CD8-positive, alpha-beta memory T cell (primary cell): ENCODE data around the gene CEP72. TPM values are rescaled to one million over a fixed set of nuclear protein-coding genes. Genes with fewer than 3 reads are reported as not detected.

ENCODE experiments used
- CTCF ChIA-PET: fragments of 350-600 bp; sonication (Branson Sonifier 250); formaldehyde crosslinking; loops from one replicate; lab custom pipeline; 2021; ENCODE audit warnings: antibody characterized with exemption; lab: Charles Lee
- POLR2A ChIA-PET: fragments of 350-600 bp; sonication (Branson Sonifier 250); formaldehyde crosslinking; loops from one replicate; lab custom pipeline; 2021; ENCODE audit warnings: antibody characterized with exemption; lab: Charles Lee
- DNase-seq, 5 donors: peaks; one replicate each; pipeline versions ENCODE4 v3.0.0 to v3.0.0-alpha.2; 2020 to 2022; ENCODE audit warnings: mixed read lengths in 1 of 5
- H3K27ac ChIP-seq: one replicate; pipeline ENCODE4 v1.7.0; 2013; ENCODE audit warnings: low read depth, mild to moderate bottlenecking, low read length, moderate library complexity
- H3K27me3 ChIP-seq: 2 replicates; pipeline ENCODE4 v1.7.0; 2013; ENCODE audit warnings: low read length, mild to moderate bottlenecking; ENCODE audit not compliant: insufficient read depth, poor library complexity, severe bottlenecking
- H3K36me3 ChIP-seq: 2 replicates; pipeline ENCODE4 v1.7.0; 2013; ENCODE audit warnings: mild to moderate bottlenecking, low read length, moderate library complexity; ENCODE audit not compliant: insufficient read depth
- H3K4me1 ChIP-seq: 2 replicates; pipeline ENCODE4 v1.7.0; 2013; ENCODE audit warnings: mild to moderate bottlenecking, low read length, moderate library complexity; ENCODE audit not compliant: insufficient read depth
- H3K4me3 ChIP-seq: 2 replicates; pipeline ENCODE4 v1.7.0; 2013; ENCODE audit warnings: mild to moderate bottlenecking, low read length
- H3K9me3 ChIP-seq: 2 replicates; pipeline ENCODE4 v1.7.0; 2013; ENCODE audit warnings: mild to moderate bottlenecking, low read length
- H3K27ac Mint-ChIP-seq, 8 donors: one replicate each; pipeline ENCODE4 v1.8.0; 2020 to 2021; ENCODE audit warnings: mixed read lengths in 8 of 8, mild to moderate bottlenecking in 6 of 8, inconsistent platforms in 3 of 8, moderate library complexity in 3 of 8
- H3K27me3 Mint-ChIP-seq, 2 donors: one replicate each; pipeline ENCODE4 v1.8.0; 2020 to 2021; ENCODE audit warnings: mixed read lengths in 2 of 2, mild to moderate bottlenecking in 1 of 2, moderate library complexity in 1 of 2
- H3K36me3 Mint-ChIP-seq, 3 donors: one replicate each; pipeline ENCODE4 v1.8.0; 2020 to 2021; ENCODE audit warnings: mixed read lengths in 3 of 3, inconsistent platforms in 1 of 3, mild to moderate bottlenecking in 1 of 3
- H3K4me1 Mint-ChIP-seq, 3 donors: one replicate each; pipeline ENCODE4 v1.8.0; 2020 to 2021; ENCODE audit warnings: mixed read lengths in 3 of 3, inconsistent platforms in 1 of 3, mild to moderate bottlenecking in 1 of 3
- H3K4me3 Mint-ChIP-seq, 7 donors: one replicate each; pipeline ENCODE4 v1.8.0; 2020 to 2021; ENCODE audit warnings: mixed read lengths in 7 of 7, mild to moderate bottlenecking in 6 of 7, moderate library complexity in 4 of 7, inconsistent platforms in 2 of 7
- H3K9me3 Mint-ChIP-seq, 5 donors: one replicate each; pipeline ENCODE4 v1.8.0; 2020 to 2022; ENCODE audit warnings: mixed read lengths in 5 of 5, mild to moderate bottlenecking in 3 of 5, moderate library complexity in 2 of 5, inconsistent platforms in 1 of 5
- polyA plus RNA-seq: library from polyadenylated mRNA; unstranded; fragments of 300-500 nt; fragmentation: Illumina TruSeq; gene quantifications from one replicate; pipeline ENCODE4 v1.2.3, GENCODE V29; 2021
- total RNA-seq, 2 experiments: library from RNA; stranded (reverse); gene quantifications; one replicate each; pipeline ENCODE4 v1.2.3, GENCODE V29; 2021

CEP72 gene
- total and polyA plus RNA-seq, 3 experiments from 2014 or later = 4.2 to 21.0 (median 20.0) TPM

GRCh38 chr5:663436-664342 is 51.5 kb downstream of the CEP72 start:
- no peak for DNase-seq
- no peaks in the 10 kb centered on the region for H3K9me3 ChIP-seq
- CTCF ChIA-PET = no interaction called here
- peaks cover 0 to 4% (median 0%) of the 10 kb centered on the region in 3 donors for H3K4me1 Mint-ChIP-seq
- POLR2A ChIA-PET = no interaction called here
- no peak overlapping the region for H3K27ac Mint-ChIP-seq
- no peaks in the 10 kb centered on the region for H3K4me1 ChIP-seq
- H3K36me3 Mint-ChIP-seq = peaks cover 4 to 46% (median 17%) of the 10 kb centered on the region in 3 donors
- H3K4me3 ChIP-seq = no peak overlapping the region
- no peaks in the 10 kb centered on the region for H3K36me3 ChIP-seq
- no peaks in the 10 kb centered on the region for H3K27me3 Mint-ChIP-seq
- no peaks in the 10 kb centered on the region for H3K9me3 Mint-ChIP-seq
- H3K27ac ChIP-seq = no peak overlapping the region
- no peak overlapping the region for H3K4me3 Mint-ChIP-seq
- H3K27me3 ChIP-seq = no peaks in the 10 kb centered on the region

DNA sequence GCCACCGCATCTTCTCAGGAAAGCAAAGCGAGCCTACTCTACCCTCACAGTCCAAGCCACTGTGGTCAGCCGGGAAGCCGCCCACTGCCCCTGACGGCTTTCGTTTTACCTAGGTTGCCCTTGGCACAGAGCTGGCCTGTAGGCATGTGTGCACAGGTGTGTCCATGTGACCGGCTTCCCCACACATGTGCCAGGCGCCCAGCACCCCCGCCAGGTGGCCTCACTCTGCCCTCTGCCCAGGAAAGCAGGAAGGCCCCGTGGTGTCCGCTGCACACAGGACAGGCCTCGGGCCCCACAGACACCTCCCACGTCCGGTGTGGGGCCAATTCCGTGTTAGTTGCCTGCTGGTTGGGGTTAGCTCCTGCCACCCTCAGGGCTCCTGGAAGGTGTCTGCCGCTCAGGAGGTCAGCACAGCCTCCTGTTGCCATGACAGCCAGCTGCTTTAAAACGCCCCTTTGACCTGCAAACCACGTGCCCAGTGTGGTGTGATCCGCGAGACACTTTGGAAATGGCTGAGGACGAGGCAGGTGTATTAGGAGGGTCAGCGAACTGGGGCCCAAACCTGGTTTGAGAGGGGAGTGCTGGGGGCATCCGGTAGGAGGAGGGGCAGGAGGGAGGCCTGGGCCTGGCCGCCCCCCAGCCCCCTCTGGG is 52.3 kb downstream of the CEP72 start:
- Histone ChIP-seq H3K36me3 (no peaks in the 10 kb centered on the region), H3K4me3 (no peak overlapping the region), H3K27me3 (no peaks in the 10 kb centered on the region), H3K4me1 (no peaks in the 10 kb centered on the region), H3K27ac (no peak overlapping the region), H3K9me3 (no peaks in the 10 kb centered on the region)
- CTCF ChIA-PET = no interaction called here
- peaks cover 0 to 4% (median 0%) of the 10 kb centered on the region in 3 donors for H3K4me1 Mint-ChIP-seq
- peaks cover 4 to 39% (median 13%) of the 10 kb centered on the region in 3 donors for H3K36me3 Mint-ChIP-seq
- H3K4me3 Mint-ChIP-seq = no peak overlapping the region
- H3K9me3 Mint-ChIP-seq = no peaks in the 10 kb centered on the region
- no peak overlapping the region for H3K27ac Mint-ChIP-seq
- DNase-seq = no peak
- POLR2A ChIA-PET = no interaction called here
- no peaks in the 10 kb centered on the region for H3K27me3 Mint-ChIP-seq

DNA sequence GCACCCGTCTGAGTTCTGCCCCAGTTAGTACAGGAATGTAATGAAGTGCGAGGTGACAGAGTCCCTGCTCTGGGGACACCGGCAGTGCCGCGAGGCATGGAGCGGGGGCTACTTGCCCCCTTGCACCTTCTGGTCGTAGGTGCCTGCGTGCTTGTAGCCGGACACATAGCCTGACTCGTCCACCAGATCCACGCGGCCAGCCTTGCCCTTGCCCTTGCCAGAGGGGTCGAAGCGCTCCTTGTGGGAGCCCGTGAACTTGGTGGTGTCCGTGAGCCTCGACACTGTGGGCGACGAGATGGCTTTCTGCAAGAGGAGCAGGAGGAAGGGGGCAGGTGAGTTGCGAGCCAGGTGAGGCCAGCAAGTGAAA is 52.8 kb downstream of the CEP72 start:
- peak overlapping the region in 1 of 8 donors; percentile 54 for H3K27ac Mint-ChIP-seq
- H3K4me3 ChIP-seq = no peak overlapping the region
- no peaks in the 10 kb centered on the region for H3K36me3 ChIP-seq
- H3K36me3 Mint-ChIP-seq = peaks cover 4 to 36% (median 13%) of the 10 kb centered on the region in 3 donors
- POLR2A ChIA-PET = no interaction called here
- H3K27ac ChIP-seq = no peak overlapping the region
- H3K4me1 Mint-ChIP-seq = peaks cover 0 to 4% (median 0%) of the 10 kb centered on the region in 3 donors
- no peaks in the 10 kb centered on the region for H3K27me3 Mint-ChIP-seq
- H3K4me1 ChIP-seq = no peaks in the 10 kb centered on the region
- CTCF ChIA-PET = no interaction called here
- DNase-seq = no peak
- no peaks in the 10 kb centered on the region for H3K9me3 Mint-ChIP-seq
- no peaks in the 10 kb centered on the region for H3K27me3 ChIP-seq
- H3K9me3 ChIP-seq = no peaks in the 10 kb centered on the region
- H3K4me3 Mint-ChIP-seq = no peak overlapping the region

DNA sequence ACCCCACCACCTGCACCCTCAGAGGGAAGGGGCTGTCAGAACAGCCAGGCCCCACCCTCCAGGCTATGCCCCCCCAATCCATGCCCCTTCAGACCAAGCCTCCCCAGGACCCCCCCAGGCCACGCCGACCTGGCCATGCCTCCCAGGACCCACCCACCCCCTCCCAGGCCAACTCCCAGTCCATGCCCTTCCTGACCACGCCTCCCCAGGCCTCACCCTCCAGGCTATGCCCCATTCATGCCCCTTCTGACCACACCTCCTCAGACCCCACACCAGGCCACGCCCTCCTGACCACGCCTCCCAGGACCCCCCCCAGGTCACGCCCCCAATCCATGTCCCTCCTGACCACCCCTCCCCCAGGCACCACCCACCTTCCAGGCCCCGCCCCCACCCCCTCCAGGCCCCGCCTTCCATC is 53.4 kb downstream of the CEP72 start:
- Histone ChIP-seq H3K27ac (no peak overlapping the region), H3K27me3 (no peaks in the 10 kb centered on the region), H3K4me1 (no peaks in the 10 kb centered on the region), H3K36me3 (no peaks in the 10 kb centered on the region), H3K4me3 (no peak overlapping the region), H3K9me3 (no peaks in the 10 kb centered on the region)
- Mint-ChIP-seq H3K27me3 (no peaks in the 10 kb centered on the region), H3K36me3 (peaks cover 0 to 31% (median 11%) of the 10 kb centered on the region in 3 donors), H3K4me3 (no peak overlapping the region), H3K4me1 (peaks cover 0 to 4% (median 0%) of the 10 kb centered on the region in 3 donors), H3K9me3 (no peaks in the 10 kb centered on the region), H3K27ac (no peak overlapping the region)
- POLR2A ChIA-PET = no interaction called here
- CTCF ChIA-PET = no interaction called here
- DNase-seq = no peak

- Mint-ChIP-seq H3K27me3 (no peaks in the 10 kb centered on the region), H3K27ac (no peak overlapping the region), H3K4me3 (no peak overlapping the region), H3K9me3 (no peaks in the 10 kb centered on the region), H3K4me1 (peaks cover 0 to 4% (median 0%) of the 10 kb centered on the region in 3 donors), H3K36me3 (peaks cover 0 to 28% (median 9%) of the 10 kb centered on the region in 3 donors)
- CTCF ChIA-PET = no interaction called here
- POLR2A ChIA-PET = no interaction called here
- no peak overlapping the region for H3K27ac ChIP-seq
- H3K4me1 ChIP-seq = no peaks in the 10 kb centered on the region
- H3K27me3 ChIP-seq = no peaks in the 10 kb centered on the region
- no peaks in the 10 kb centered on the region for H3K36me3 ChIP-seq
- no peaks in the 10 kb centered on the region for H3K9me3 ChIP-seq
- DNase-seq = no peak
- H3K4me3 ChIP-seq = no peak overlapping the region
Observed at GRCh38 chr5:665956-666711, 54.0 kb downstream of the CEP72 start.

DNA sequence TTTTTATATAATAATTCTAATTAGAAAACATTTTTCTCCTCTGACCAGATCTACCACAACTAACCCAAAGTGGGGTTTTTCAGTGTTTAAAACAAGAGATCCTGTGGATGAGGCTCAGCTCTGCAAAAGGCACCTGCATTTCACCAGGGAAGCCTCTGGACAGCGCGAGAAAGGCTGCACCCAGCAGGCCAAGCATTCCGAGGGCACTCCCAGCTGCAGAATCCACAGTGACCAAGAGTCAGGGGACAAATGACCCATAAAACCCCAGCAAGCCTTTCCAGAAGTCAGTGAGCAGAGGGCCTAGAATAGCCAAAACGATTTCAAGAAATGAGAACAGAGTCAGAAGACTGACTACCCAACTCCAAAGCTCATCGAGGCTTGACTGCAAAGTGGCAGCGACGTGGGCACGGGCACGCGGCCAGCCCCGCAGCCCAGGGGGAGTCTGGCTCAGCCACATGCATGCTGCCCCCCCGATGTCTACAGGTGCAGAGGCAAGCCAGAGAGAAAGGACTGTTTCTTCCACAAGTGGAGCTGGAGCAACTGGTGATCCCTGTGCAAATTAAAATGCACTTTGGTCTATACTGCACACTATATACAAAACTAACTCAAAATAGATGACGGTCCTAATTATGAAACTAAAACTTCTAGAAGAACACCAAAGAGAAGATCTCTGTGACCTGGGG is 54.8 kb downstream of the CEP72 start:
- no peak overlapping the region for H3K4me3 Mint-ChIP-seq

DNA sequence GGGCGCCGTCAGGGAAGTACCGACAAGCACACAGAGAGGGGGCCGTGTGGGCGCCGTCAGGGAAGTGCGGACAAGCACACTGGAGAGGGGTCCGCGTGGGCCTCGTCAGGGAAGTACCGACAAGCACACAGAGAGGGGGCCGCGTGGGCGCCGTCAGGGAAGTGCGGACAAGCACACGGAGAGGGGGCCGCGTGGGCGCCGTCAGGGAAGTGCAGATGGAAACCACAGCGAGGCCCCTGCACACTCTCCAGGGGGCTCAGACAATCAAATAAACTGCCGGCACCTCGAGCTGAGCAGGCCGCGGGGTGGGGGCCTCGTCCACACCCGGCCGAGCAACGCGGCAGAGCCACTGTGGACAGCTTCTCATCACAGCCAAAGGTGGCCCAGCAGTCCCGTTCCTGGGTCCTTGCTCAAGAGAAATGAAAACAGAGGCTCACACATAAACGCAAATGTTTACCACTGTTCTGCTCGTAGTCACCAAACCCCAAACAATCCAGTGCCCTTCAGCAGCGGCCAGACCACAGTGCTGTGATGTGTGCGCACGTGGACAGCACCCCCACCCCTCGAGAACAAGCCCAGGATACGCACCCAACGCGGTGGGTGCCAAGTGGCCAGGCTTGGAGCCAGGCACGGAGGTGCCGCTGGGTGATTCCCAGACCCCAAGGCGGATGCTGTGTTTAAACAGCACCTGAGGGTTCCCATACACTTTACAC is 56.3 kb downstream of the CEP72 start:
- H3K27me3 Mint-ChIP-seq = peaks cover 0 to 4% of the 10 kb centered on the region in 2 donors

More for the DNA sequence above, 54.8 kb downstream of the CEP72 start:
- POLR2A ChIA-PET = no interaction called here
- Mint-ChIP-seq H3K36me3 (peaks cover 0 to 22% (median 6%) of the 10 kb centered on the region in 3 donors), H3K4me1 (peaks cover 0 to 5% (median 4%) of the 10 kb centered on the region in 3 donors), H3K27ac (peak overlapping the region in 2 of 8 donors; percentile 78 to 80), H3K9me3 (no peaks in the 10 kb centered on the region), H3K27me3 (no peaks in the 10 kb centered on the region)
- H3K27me3 ChIP-seq = no peaks in the 10 kb centered on the region
- no peaks in the 10 kb centered on the region for H3K36me3 ChIP-seq
- CTCF ChIA-PET = no interaction called here
- H3K4me3 ChIP-seq = no peak overlapping the region
- H3K4me1 ChIP-seq = peaks cover 3% of the 10 kb centered on the region
- no peak for DNase-seq
- no peak overlapping the region for H3K27ac ChIP-seq
- no peaks in the 10 kb centered on the region for H3K9me3 ChIP-seq

More for the DNA sequence above, 56.3 kb downstream of the CEP72 start:
- Mint-ChIP-seq H3K4me1 (peaks cover 11 to 18% (median 15%) of the 10 kb centered on the region in 3 donors), H3K9me3 (no peaks in the 10 kb centered on the region), H3K27ac (no peak overlapping the region), H3K4me3 (no peak overlapping the region), H3K36me3 (peaks cover 0 to 20% (median 6%) of the 10 kb centered on the region in 3 donors)
- Histone ChIP-seq H3K4me3 (no peak overlapping the region), H3K27ac (no peak overlapping the region), H3K36me3 (no peaks in the 10 kb centered on the region), H3K27me3 (no peaks in the 10 kb centered on the region), H3K9me3 (no peaks in the 10 kb centered on the region), H3K4me1 (peaks cover 18% of the 10 kb centered on the region)
- CTCF ChIA-PET = interaction anchor here (2.4 to 6.6 kb wide), 2 partner anchors 224 to 236 kb away, joined by 9 to 62 read pairs; partner anchors contain the start of genes BRD9 and TRIP13
- no peak for DNase-seq
- POLR2A ChIA-PET = no interaction called here
